Transverse colon (tissue), 4 donors: Measurements from ENCODE around the gene HCRTR1. TPM values are rescaled to one million over a fixed set of nuclear protein-coding genes. Genes with fewer than 3 reads are reported as not detected.

Experiments used
- DNase-seq: peaks from one replicate; pipeline ENCODE4 v3.0.0-alpha.2; 2019
- H3K27ac ChIP-seq, 4 donors: fragments of 200-600 bp; sonication (generic); 2 replicates each; pipeline ENCODE4 v1.5.1; 2016 to 2018; ENCODE audit warnings: inconsistent platforms in 4 of 4
- H3K27me3 ChIP-seq: fragments of 200-600 bp; sonication (generic); 2 replicates; pipeline ENCODE4 v1.5.1; 2017; ENCODE audit warnings: inconsistent platforms
- H3K36me3 ChIP-seq, 4 donors: fragments of 200-600 bp; sonication (generic); 2 replicates each; pipeline ENCODE4 v1.5.1; 2017 to 2019; ENCODE audit warnings: inconsistent platforms in 4 of 4
- H3K4me1 ChIP-seq, 4 donors: fragments of 200-600 bp; sonication (generic); 2 replicates each; pipeline ENCODE4 v1.5.1; 2017 to 2020; ENCODE audit warnings: inconsistent platforms in 4 of 4
- H3K4me3 ChIP-seq, 4 donors: fragments of 200-600 bp; sonication (generic); 1 replicate in 1 of 4; 2 replicates in 3 of 4; pipeline versions ENCODE4 v1.5.1 to v1.6.1; 2017 to 2019; ENCODE audit warnings: inconsistent platforms in 4 of 4
- H3K9me3 ChIP-seq, 2 donors: fragments of 200-600 bp; sonication (generic); 2 replicates each; pipeline ENCODE4 v1.5.1; 2017 to 2019; ENCODE audit warnings: inconsistent platforms in 2 of 2
- CTCF ChIP-seq, 5 experiments: fragments of 200-600 bp in 3 of 5; fragments of 450-650 bp in 2 of 5; sonication (generic) in 3 of 5; IDR thresholded peaks; 1 replicate in 2 of 5; 2 replicates in 3 of 5; pipeline ENCODE4 v1.5.1; 2016 to 2017; ENCODE audit warnings: antibody characterized with exemption in 5 of 5, inconsistent platforms in 3 of 5, mild to moderate bottlenecking in 2 of 5, moderate library complexity in 1 of 5
- EP300 ChIP-seq: sonication (generic); formaldehyde crosslinking; IDR thresholded peaks from one replicate; pipeline ENCODE4 v1.6.1; 2017; ENCODE audit warnings: antibody characterized with exemption, low read depth
- POLR2A ChIP-seq: fragments of 450-650 bp; IDR thresholded peaks from one replicate; pipeline ENCODE4 v1.6.1; 2016; ENCODE audit warnings: antibody characterized with exemption, mild to moderate bottlenecking, moderate library complexity
- POLR2AphosphoS5 ChIP-seq, 3 donors: sonication (generic); formaldehyde crosslinking; IDR thresholded peaks; one replicate each; pipeline ENCODE4 v1.6.1; 2016; ENCODE audit warnings: antibody characterized with exemption in 3 of 3
- WGBS, 2 donors: methylation state at CpG; one replicate each; pipeline ENCODE4 v1.1.5; 2018; ENCODE audit warnings: low coverage in 1 of 2; 5-methylcytosine and 5-hydroxymethylcytosine counted together
- in situ Hi-C, 4 donors: fragments of 200-750 bp; cut with MboI; loops; one replicate each; pipeline versions ENCODE4 v1.15.0 to v1.15.1; 2017; ENCODE audit warnings: low sequenced_read_pairs in 3 of 4, low pct_ligation_motif_present in 1 of 4, low pct_unique_long_range_greater_than_20kb in 1 of 4
- intact Hi-C: fragments of 100-400 bp; cut with DNase I; formaldehyde crosslinking; loops from one replicate; pipeline ENCODE4 v1.15.1; 2023; ENCODE audit warnings: low total_unique reads
- total RNA-seq, 4 donors: library from RNA; depleted of rRNA; stranded (reverse); fragments of >200 nt; gene quantifications; one replicate each; pipeline ENCODE4 v1.1.0, GENCODE V29; 2016

The HCRTR1 gene
- total RNA-seq, 4 donors from 2014 or later, result 0.48 TPM; not detected in 3

GRCh38 chr1:31659889-31660288 lies 42.4 kb downstream of the HCRTR1 start:
- in situ Hi-C loops (loop anchor here (5.0 to 25.0 kb wide), 4 partner anchors 125 to 302 kb away; no protein-coding TSS in a partner anchor), intact Hi-C loops (loop anchor here (10.0 kb wide), 1 partner anchor 85 kb away; no protein-coding TSS in a partner anchor)
- 88 to 89% methylated on average over 3 of the region's 3 CpGs for WGBS, 2 donors

GRCh38 chr1:31660871-31661455 lies 43.5 kb downstream of the HCRTR1 start:
- 79% methylated on average over 4 of the region's 4 CpGs; no CpG with 5 or more reads in 1 of the 2 donors for WGBS, 2 donors
- Histone ChIP-seq H3K36me3 (no peaks in the 10 kb centered on the region), H3K4me1 (peaks cover 0 to 6% (median 2%) of the 10 kb centered on the region in 4 donors), H3K4me3 (no peak overlapping the region), H3K9me3 (no peaks in the 10 kb centered on the region), H3K27ac (no peak overlapping the region), H3K27me3 (no peaks in the 10 kb centered on the region)
- TF ChIP-seq EP300 (no peak), POLR2A (no peak), CTCF (IDR thresholded peaks at IDR 0.05) (no peak), POLR2AphosphoS5 (IDR thresholded peaks at IDR 0.05) (no peak)
- intact Hi-C loops, result loop anchor here (10.0 kb wide), 1 partner anchor 84 kb away; no protein-coding TSS in a partner anchor
- no peak for DNase-seq
- in situ Hi-C loops, result loop anchor here (5.0 to 25.0 kb wide), 4 partner anchors 124 to 301 kb away; no protein-coding TSS in a partner anchor

More at GRCh38 chr1:31659889-31660288, 42.4 kb downstream of the HCRTR1 start:
- no peaks in the 10 kb centered on the region for H3K9me3 ChIP-seq
- no peak overlapping the region for H3K27ac ChIP-seq
- no peak for TF ChIP-seq CTCF (IDR thresholded peaks at IDR 0.05)
- TF ChIP-seq EP300, result no peak
- TF ChIP-seq POLR2AphosphoS5 (IDR thresholded peaks at IDR 0.05), result no peak
- no peak for TF ChIP-seq POLR2A
- no peaks in the 10 kb centered on the region for H3K4me1 ChIP-seq
- H3K27me3 ChIP-seq, result no peaks in the 10 kb centered on the region
- no peaks in the 10 kb centered on the region for H3K36me3 ChIP-seq
- no peak overlapping the region for H3K4me3 ChIP-seq
- DNase-seq, result no peak

GRCh38 chr1:31661856-31662255 lies 44.4 kb downstream of the HCRTR1 start:
- intact Hi-C loops, result loop anchor here (2.0 to 10.0 kb wide), 2 partner anchors 83 to 127 kb away; no protein-coding TSS in a partner anchor
- WGBS, 2 donors, result 86 to 100% methylated on average over 2 to 6 of the region's 6 CpGs
- Histone ChIP-seq H3K27me3 (no peaks in the 10 kb centered on the region), H3K27ac (no peak overlapping the region), H3K36me3 (no peaks in the 10 kb centered on the region), H3K9me3 (no peaks in the 10 kb centered on the region), H3K4me1 (peaks cover 0 to 15% (median 11%) of the 10 kb centered on the region in 4 donors), H3K4me3 (no peak overlapping the region)
- in situ Hi-C loops, result loop anchor here (5.0 to 25.0 kb wide), 4 partner anchors 123 to 300 kb away; no protein-coding TSS in a partner anchor
- DNase-seq, result no peak
- no peak for TF ChIP-seq POLR2AphosphoS5 (IDR thresholded peaks at IDR 0.05)
- TF ChIP-seq POLR2A, result no peak
- TF ChIP-seq CTCF (IDR thresholded peaks at IDR 0.05), result no peak
- no peak for TF ChIP-seq EP300

GRCh38 chr1:31662463-31662862 lies 45.0 kb downstream of the HCRTR1 start:
- intact Hi-C loops, result loop anchor here (2.0 to 10.0 kb wide), 2 partner anchors 82 to 126 kb away; no protein-coding TSS in a partner anchor
- in situ Hi-C loops, result loop anchor here (5.0 to 25.0 kb wide), 4 partner anchors 122 to 300 kb away; no protein-coding TSS in a partner anchor
- TF ChIP-seq POLR2AphosphoS5 (IDR thresholded peaks at IDR 0.05) (no peak), POLR2A (no peak), CTCF (IDR thresholded peaks at IDR 0.05) (no peak), EP300 (no peak)
- no peaks in the 10 kb centered on the region for H3K36me3 ChIP-seq
- no peaks in the 10 kb centered on the region for H3K9me3 ChIP-seq
- peaks cover 0 to 21% (median 17%) of the 10 kb centered on the region in 4 donors for H3K4me1 ChIP-seq
- H3K27ac ChIP-seq, result no peak overlapping the region
- no peak for DNase-seq
- 60% methylated on average over 11 of the region's 12 CpGs; no CpG with 5 or more reads in 1 of the 2 donors for WGBS, 2 donors
- H3K4me3 ChIP-seq, result no peak overlapping the region
- no peaks in the 10 kb centered on the region for H3K27me3 ChIP-seq
